HG03575 (cell line): ENCODE data around the gene BSPRY.

Experiments used
- ATAC-seq: cut with Tn5 transposase; IDR thresholded peaks from one replicate; pipeline ENCODE4 v1.9.1; 2021; ENCODE audit not compliant: unreplicated experiment, insufficient number of reproducible peaks, low FRiP score; ENCODE audit errors: extremely low read depth

Gene BSPRY

DNA sequence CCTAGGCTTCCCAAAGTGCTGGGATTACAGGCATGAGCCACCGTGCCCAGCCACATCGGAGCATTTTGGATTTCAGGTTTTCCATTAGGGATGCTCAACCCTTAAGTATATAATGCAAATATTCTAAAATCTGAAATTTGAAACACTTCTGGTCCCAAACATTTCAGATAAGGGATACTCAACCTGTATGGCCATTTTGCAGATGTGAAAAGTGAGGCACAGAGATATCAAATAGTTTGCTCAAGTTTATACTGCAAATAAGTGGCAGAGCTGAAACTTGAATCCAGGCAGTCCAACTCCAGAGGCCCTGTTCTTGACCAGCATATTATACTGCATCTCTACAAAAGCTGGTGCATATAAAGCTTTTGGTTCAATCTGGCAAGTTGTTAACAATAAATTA lies 11.6 kb upstream of the BSPRY start:
- ATAC-seq = no peak

- peak; percentile 59 for ATAC-seq
Measured at GRCh38 chr9:113340011-113340699, 9.2 kb upstream of the BSPRY start, which contains the start of gene WDR31. WDR31 (minus strand) TSS chr9:113340275; CDS start chr9:113332022, 8,253 bp downstream.

DNA sequence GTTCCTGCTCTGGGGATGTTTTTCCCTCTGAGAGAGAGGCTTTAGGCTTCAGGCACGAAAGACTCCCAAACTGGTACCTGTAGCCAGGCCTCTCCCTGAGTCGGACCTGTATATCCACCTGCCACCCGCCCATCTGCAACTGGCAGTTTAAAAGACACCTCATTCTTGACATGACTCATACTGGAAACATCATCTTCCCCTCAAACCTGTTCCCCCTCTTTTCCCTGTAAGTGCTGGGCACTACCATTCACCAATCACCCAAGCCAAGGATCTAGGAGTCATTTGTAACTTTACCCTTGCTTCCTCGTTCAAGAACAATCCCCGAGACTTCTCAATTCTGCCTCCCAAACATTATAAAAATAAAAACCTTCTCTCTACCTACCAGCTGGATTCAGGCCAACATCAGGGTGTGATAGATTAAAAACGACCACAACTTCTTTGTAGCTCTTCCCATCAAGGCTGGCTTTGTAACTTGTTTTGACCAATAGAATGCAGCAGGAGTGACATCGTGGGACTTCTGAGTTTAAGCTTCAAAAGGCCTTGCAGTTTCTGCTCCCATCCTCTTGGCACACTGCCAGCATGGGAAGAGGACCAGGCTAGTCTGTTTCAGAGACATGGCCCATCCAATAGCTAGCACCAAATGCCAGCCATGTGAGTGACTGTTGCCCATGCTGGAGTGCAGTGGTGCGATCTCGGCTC lies 7.5 kb upstream of the BSPRY start:
- no peak for ATAC-seq

GRCh38 chr9:113343732-113344231 lies 5.6 kb upstream of the BSPRY start:
- ATAC-seq = no peak

DNA sequence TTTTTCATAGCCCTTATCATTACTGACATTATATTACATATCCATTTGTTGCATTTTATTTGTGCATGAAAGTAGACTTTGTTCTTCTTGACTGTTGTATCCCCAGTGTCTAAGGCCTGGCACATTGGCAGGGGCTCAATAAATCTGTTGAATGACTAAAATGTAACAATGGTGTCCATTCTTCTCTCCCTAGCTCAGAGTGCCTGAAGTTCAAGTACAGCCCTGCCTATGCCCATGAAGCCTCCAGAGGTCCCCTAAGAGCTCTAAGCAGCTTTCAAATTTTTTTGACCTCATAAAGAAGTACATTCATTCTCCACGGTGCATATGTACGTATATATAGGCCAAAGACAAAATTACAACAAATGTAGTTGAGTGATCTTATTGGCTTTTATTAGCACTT lies 4.2 kb upstream of the BSPRY start:
- no peak for ATAC-seq

- ATAC-seq = no peak
Measured at GRCh38 chr9:113345671-113346070, 3.7 kb upstream of the BSPRY start.

DNA sequence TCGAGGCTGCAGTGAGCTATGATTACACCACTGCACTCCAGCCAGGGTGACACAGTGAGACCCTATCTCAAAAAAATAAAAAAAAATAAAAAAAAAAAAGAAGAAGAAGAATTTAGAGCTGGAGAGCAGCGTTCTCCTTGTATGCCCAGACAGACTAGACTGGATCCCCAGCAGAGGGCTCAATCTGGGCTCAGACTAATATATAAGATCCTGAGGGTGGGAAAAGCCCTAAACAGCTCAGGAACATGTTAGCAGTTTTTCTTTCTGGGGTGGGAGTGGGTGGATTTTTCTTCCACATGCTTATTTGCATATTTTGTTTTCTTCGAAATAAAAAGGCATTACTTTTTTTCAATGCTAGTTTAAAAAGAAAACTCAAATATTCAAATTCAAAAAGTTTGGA lies 904 bp upstream of the BSPRY start:
- no peak for ATAC-seq

GRCh38 chr9:113349066-113349444 lies 286 bp upstream of the BSPRY start:
- ATAC-seq = no peak

GRCh38 chr9:113350107-113350661 lies 843 bp downstream of the BSPRY start:
- no peak for ATAC-seq

GRCh38 chr9:113350937-113351336 lies 1.6 kb downstream of the BSPRY start:
- ATAC-seq = no peak

GRCh38 chr9:113352006-113352405 lies 2.7 kb downstream of the BSPRY start:
- no peak for ATAC-seq

- ATAC-seq = no peak
Measured at GRCh38 chr9:113352411-113352810, 3.1 kb downstream of the BSPRY start.

- ATAC-seq = no peak
Measured at GRCh38 chr9:113355040-113355596, 5.8 kb downstream of the BSPRY start.

GRCh38 chr9:113356686-113357292 lies 7.4 kb downstream of the BSPRY start:
- no peak for ATAC-seq

- no peak for ATAC-seq
Measured at GRCh38 chr9:113359385-113359784, 10.0 kb downstream of the BSPRY start.

GRCh38 chr9:113360242-113360842 lies 11.0 kb downstream of the BSPRY start:
- ATAC-seq = no peak

DNA sequence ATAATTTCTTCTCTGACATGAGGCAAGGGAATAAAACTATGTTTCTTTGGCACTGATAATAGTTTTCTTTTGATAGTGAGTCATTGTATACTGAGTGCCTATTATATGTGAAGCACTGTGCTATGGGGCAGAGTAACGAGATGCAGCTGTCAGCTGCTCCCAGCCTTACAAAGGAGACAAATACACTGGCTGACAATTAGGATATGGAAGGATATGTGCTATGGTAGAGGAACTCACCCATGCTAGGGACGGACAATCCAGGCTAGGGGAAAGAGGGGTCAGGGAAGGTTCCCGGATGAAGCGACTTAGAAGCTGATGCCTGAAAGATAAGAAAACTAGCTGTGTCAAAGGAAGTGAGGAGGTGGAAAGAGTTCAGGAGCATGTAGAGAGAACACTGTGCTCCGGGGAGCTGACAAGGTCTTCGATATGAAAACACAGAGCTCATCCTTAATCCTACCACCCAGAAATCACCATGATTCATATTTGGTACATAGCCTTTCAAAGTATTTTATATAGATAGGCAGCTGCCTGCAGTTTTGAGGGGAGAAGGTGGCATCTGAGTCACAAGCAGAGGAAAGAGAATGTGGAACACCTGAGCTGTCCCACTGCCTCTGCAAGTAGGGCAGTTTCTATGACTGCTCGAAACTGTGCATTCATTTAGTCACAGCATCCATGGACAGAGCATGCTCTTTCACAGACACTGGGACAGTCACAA lies 12.1 kb downstream of the BSPRY start:
- ATAC-seq = no peak

DNA sequence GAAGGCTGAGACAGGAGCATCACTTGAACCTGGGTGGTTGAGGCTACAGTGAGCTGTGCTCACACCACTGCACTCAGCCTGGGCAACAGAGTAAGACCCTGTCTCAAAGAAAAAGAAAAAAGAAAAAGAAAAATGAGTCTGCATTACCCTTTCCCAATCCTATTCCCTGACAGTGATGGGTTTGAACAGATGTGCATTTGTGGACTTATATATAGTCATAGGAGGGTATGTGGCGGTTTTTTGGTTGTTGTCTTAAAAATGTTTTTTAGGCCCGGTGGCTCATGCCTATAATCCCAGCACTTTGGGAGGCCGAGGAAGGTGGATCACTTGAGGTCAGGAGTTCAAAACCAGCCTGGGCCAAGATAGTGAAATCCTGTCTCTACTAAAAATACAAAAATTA lies 14.0 kb downstream of the BSPRY start:
- ATAC-seq = no peak

DNA sequence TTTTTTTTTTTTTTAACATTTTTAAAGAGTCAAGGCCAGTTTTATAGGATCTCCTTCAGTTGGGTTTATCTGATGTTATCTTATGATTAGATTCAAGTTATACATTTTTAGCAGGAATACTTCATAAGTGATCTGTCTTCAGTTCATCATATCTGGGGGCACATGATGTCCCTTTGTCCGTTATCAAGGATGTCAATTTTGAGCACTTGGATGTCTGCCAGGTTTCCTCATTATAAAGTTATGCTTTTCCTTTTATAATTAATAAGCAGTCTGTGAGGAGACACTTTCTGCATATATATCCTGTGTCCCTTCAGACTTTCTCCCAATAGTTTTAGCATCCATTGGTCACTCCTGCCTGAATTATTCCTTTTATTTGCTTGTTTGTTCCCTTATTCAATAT lies 15.6 kb downstream of the BSPRY start:
- no peak for ATAC-seq
